WTC11 (cell line): Measurements from ENCODE around the gene CCL17. TPM values are rescaled to one million over a fixed set of nuclear protein-coding genes. Genes with fewer than 3 reads are reported as not detected.

Experiments used
- ATAC-seq: fragments of 200-7000 bp; cut with Tn5 transposase; 2 replicates; pipeline ENCODE4 v1.10.0; 2021; ENCODE audit warnings: mild to moderate bottlenecking, moderate library complexity
- CTCF ChIA-PET: fragments of 300-600 bp; sonication (Branson Sonifier 250); formaldehyde crosslinking; loops from one replicate; lab custom pipeline; 2021; ENCODE audit warnings: antibody characterized with exemption; lab: Charles Lee
- POLR2A ChIA-PET: fragments of 350-600 bp; sonication (Branson Sonifier 250); formaldehyde crosslinking; loops from one replicate; lab custom pipeline; 2021; ENCODE audit warnings: antibody characterized with exemption; lab: Charles Lee
- DNase-seq: peaks from one replicate; pipeline ENCODE4 v3.0.0; 2021; ENCODE audit warnings: low spot score
- H3K27ac Mint-ChIP-seq: 2 replicates; pipeline ENCODE4 v1.8.0; 2021; ENCODE audit warnings: mixed read lengths
- H3K27me3 Mint-ChIP-seq: 2 replicates; pipeline ENCODE4 v1.8.0; 2021; ENCODE audit warnings: low read depth, mild to moderate bottlenecking, moderate library complexity, mixed read lengths
- H3K36me3 Mint-ChIP-seq: 2 replicates; pipeline ENCODE4 v1.8.0; 2021; ENCODE audit warnings: mixed read lengths
- H3K4me1 Mint-ChIP-seq: 2 replicates; pipeline ENCODE4 v1.8.0; 2022; ENCODE audit warnings: mixed read lengths
- H3K4me3 Mint-ChIP-seq: 2 replicates; pipeline ENCODE4 v1.8.0; 2021; ENCODE audit warnings: mild to moderate bottlenecking, moderate library complexity, mixed read lengths
- H3K9me3 Mint-ChIP-seq: 2 replicates; pipeline ENCODE4 v1.8.0; 2021; ENCODE audit warnings: mixed read lengths
- ATF1 ChIP-seq: sonication (generic); formaldehyde crosslinking; IDR thresholded peaks from 2 replicates; pipeline ENCODE4 v1.8.1; 2023; ENCODE audit warnings: mild to moderate bottlenecking, moderate library complexity, missing genetic modification reagents
- GTF2I ChIP-seq: fragments of 250-450 bp; sonication (Bioruptor Pico); conservative IDR thresholded peaks from 2 replicates; pipeline ENCODE4 v1.4.0; 2021; ENCODE audit warnings: mild to moderate bottlenecking
- HMGA2 ChIP-seq: fragments of 250-450 bp; sonication (Bioruptor Pico); IDR thresholded peaks from 2 replicates; pipeline ENCODE4 v1.4.0; 2021; ENCODE audit warnings: mild to moderate bottlenecking, moderate library complexity
- JUN ChIP-seq: sonication (generic); formaldehyde crosslinking; IDR thresholded peaks from 2 replicates; pipeline ENCODE4 v1.8.0; 2023; ENCODE audit warnings: mild to moderate bottlenecking, missing genetic modification reagents
- MXD4 ChIP-seq: fragments of 250-450 bp; sonication (Bioruptor Pico); IDR thresholded peaks from 2 replicates; pipeline ENCODE4 v1.8.0; 2021; ENCODE audit warnings: mild to moderate bottlenecking, moderate library complexity, borderline replicate concordance
- NFATC4 ChIP-seq: fragments of 250-450 bp; sonication (Bioruptor Pico); IDR thresholded peaks from 2 replicates; pipeline ENCODE4 v1.9.0; 2021; ENCODE audit warnings: mild to moderate bottlenecking
- RELA ChIP-seq: sonication (generic); formaldehyde crosslinking; IDR thresholded peaks from 2 replicates; pipeline ENCODE4 v1.8.1; 2022; ENCODE audit warnings: missing genetic modification reagents, mild to moderate bottlenecking, borderline replicate concordance
- TEAD1 ChIP-seq: sonication (generic); formaldehyde crosslinking; IDR thresholded peaks from 2 replicates; pipeline ENCODE4 v1.8.0; 2022; ENCODE audit warnings: mild to moderate bottlenecking, missing genetic modification reagents
- ZNF317 ChIP-seq: sonication (generic); formaldehyde crosslinking; IDR thresholded peaks from 2 replicates; pipeline ENCODE4 v1.8.1; 2023; ENCODE audit warnings: low read depth, mild to moderate bottlenecking, moderate library complexity, missing genetic modification reagents, borderline replicate concordance
- ZNF396 ChIP-seq: fragments of 250-450 bp; sonication (Bioruptor Pico); IDR thresholded peaks from 2 replicates; pipeline ENCODE4 v1.8.0; 2021; ENCODE audit warnings: mild to moderate bottlenecking, moderate library complexity, borderline replicate concordance
- total RNA-seq: library from RNA; stranded (reverse); gene quantifications from 3 replicates; pipeline ENCODE4 v1.2.3, GENCODE V29; 2021
- TF ChIP-seq, protein P1 (sequence below): sonication (generic); formaldehyde crosslinking; IDR thresholded peaks from 2 replicates; pipeline ENCODE4 v1.8.0; 2023; ENCODE audit warnings: mild to moderate bottlenecking, missing genetic modification reagents
- TF ChIP-seq, protein P2 (sequence below): sonication (generic); formaldehyde crosslinking; IDR thresholded peaks from 2 replicates; pipeline ENCODE4 v1.8.1; 2023; ENCODE audit warnings: mild to moderate bottlenecking, missing genetic modification reagents, borderline replicate concordance
- TF ChIP-seq, protein P3 (sequence below): sonication (generic); formaldehyde crosslinking; conservative IDR thresholded peaks from 2 replicates; pipeline ENCODE4 v1.8.1; 2023; ENCODE audit warnings: mild to moderate bottlenecking, low read depth, missing genetic modification reagents, moderate library complexity
- TF ChIP-seq, protein P4 (sequence below): sonication (generic); formaldehyde crosslinking; IDR thresholded peaks from 2 replicates; pipeline ENCODE4 v1.8.1; 2023; ENCODE audit warnings: mild to moderate bottlenecking, moderate library complexity, missing genetic modification reagents
- TF ChIP-seq, protein P5 (sequence below): sonication (generic); formaldehyde crosslinking; IDR thresholded peaks from 2 replicates; pipeline ENCODE4 v1.8.0; 2022; ENCODE audit warnings: missing genetic modification reagents
- TF ChIP-seq, protein P6 (sequence below): sonication (generic); formaldehyde crosslinking; IDR thresholded peaks from 2 replicates; pipeline ENCODE4 v1.8.0; 2022; ENCODE audit warnings: mild to moderate bottlenecking, missing genetic modification reagents

The CCL17 gene
- total RNA-seq, 1 experiment from 2014 or later = not detected

DNA sequence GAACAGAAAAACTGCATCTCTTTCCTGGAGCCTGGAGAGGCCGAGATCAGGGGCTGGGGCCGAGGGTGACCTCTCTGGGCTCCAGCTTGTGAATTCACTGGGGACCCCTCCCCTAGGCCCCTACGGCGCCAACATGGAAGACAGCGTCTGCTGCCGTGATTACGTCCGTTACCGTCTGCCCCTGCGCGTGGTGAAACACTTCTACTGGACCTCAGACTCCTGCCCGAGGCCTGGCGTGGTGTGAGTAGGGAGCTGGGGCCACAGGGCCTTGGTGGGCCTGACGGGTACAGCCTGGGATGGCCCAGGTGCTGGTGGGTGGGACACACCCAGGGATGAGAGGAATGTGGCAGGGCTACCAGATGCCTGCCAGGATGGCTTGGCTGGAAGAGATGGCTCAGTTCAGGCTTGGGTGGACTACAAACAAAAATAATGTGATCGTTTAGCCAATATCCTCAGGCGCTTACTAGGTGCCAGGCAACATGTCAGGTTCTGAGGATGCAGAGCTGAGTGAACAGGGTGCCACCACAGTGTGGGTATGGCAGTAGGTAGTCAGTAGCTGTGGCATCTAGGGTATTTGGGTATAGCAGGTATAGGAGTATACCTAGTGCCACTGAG lies 44.1 kb upstream of the CCL17 start:
- Mint-ChIP-seq H3K4me1 (no peaks in the 10 kb centered on the region; the same call in 1 of the 2 replicates), H3K27me3 (no peaks in the 10 kb centered on the region), H3K36me3 (no peaks in the 10 kb centered on the region), H3K9me3 (no peaks in the 10 kb centered on the region), H3K27ac (no peak overlapping the region), H3K4me3 (no peak overlapping the region)
- no peak for ATAC-seq
- POLR2A ChIA-PET = no interaction called here
- DNase-seq = no peak
- TF ChIP-seq, protein P1, sequence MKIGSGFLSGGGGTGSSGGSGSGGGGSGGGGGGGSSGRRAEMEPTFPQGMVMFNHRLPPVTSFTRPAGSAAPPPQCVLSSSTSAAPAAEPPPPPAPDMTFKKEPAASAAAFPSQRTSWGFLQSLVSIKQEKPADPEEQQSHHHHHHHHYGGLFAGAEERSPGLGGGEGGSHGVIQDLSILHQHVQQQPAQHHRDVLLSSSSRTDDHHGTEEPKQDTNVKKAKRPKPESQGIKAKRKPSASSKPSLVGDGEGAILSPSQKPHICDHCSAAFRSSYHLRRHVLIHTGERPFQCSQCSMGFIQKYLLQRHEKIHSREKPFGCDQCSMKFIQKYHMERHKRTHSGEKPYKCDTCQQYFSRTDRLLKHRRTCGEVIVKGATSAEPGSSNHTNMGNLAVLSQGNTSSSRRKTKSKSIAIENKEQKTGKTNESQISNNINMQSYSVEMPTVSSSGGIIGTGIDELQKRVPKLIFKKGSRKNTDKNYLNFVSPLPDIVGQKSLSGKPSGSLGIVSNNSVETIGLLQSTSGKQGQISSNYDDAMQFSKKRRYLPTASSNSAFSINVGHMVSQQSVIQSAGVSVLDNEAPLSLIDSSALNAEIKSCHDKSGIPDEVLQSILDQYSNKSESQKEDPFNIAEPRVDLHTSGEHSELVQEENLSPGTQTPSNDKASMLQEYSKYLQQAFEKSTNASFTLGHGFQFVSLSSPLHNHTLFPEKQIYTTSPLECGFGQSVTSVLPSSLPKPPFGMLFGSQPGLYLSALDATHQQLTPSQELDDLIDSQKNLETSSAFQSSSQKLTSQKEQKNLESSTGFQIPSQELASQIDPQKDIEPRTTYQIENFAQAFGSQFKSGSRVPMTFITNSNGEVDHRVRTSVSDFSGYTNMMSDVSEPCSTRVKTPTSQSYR = no peak
- TF ChIP-seq JUN (CRISPR knock-in tag) = no peak
- TF ChIP-seq ZNF317 (CRISPR knock-in tag) = no peak
- CTCF ChIA-PET = no interaction called here

DNA sequence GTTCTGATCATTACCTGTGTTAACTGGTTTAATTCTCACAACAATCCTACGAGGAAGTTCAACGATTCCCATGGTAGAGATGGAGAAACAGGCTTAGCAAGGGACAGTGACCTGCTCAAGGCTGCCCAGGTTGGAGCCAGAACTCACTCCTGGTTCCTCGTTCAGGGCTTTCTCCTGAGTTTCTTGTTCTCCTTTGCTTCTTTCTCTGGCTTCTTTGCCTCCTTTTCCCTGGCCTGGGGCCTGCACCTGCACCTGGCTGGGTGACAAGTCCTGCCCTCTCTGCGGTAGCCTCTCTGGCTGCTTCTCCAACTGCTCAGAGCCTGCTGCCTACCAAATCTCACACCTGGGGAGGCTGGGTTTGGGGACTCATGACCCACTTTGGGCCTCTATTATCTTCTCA lies 43.2 kb upstream of the CCL17 start:
- Mint-ChIP-seq H3K9me3 (no peaks in the 10 kb centered on the region), H3K27me3 (no peaks in the 10 kb centered on the region), H3K4me3 (no peak overlapping the region), H3K36me3 (no peaks in the 10 kb centered on the region), H3K27ac (no peak overlapping the region), H3K4me1 (no peaks in the 10 kb centered on the region; the same call in 1 of the 2 replicates)
- ChIA-PET POLR2A (no interaction called here), CTCF (no interaction called here)
- ATAC-seq = no peak
- no peak for DNase-seq
- TF ChIP-seq MXD4 (CRISPR knock-in tag) (no peak), HMGA2 (CRISPR knock-in tag) (no peak), RELA (no peak), NFATC4 (CRISPR knock-in tag) (no peak), ZNF317 (CRISPR knock-in tag) (no peak), GTF2I (CRISPR knock-in tag) (no peak), ATF1 (CRISPR knock-in tag) (no peak), JUN (CRISPR knock-in tag) (no peak), TEAD1 (CRISPR knock-in tag) (no peak), ZNF396 (CRISPR knock-in tag) (no peak)
- TF ChIP-seq, protein P2, sequence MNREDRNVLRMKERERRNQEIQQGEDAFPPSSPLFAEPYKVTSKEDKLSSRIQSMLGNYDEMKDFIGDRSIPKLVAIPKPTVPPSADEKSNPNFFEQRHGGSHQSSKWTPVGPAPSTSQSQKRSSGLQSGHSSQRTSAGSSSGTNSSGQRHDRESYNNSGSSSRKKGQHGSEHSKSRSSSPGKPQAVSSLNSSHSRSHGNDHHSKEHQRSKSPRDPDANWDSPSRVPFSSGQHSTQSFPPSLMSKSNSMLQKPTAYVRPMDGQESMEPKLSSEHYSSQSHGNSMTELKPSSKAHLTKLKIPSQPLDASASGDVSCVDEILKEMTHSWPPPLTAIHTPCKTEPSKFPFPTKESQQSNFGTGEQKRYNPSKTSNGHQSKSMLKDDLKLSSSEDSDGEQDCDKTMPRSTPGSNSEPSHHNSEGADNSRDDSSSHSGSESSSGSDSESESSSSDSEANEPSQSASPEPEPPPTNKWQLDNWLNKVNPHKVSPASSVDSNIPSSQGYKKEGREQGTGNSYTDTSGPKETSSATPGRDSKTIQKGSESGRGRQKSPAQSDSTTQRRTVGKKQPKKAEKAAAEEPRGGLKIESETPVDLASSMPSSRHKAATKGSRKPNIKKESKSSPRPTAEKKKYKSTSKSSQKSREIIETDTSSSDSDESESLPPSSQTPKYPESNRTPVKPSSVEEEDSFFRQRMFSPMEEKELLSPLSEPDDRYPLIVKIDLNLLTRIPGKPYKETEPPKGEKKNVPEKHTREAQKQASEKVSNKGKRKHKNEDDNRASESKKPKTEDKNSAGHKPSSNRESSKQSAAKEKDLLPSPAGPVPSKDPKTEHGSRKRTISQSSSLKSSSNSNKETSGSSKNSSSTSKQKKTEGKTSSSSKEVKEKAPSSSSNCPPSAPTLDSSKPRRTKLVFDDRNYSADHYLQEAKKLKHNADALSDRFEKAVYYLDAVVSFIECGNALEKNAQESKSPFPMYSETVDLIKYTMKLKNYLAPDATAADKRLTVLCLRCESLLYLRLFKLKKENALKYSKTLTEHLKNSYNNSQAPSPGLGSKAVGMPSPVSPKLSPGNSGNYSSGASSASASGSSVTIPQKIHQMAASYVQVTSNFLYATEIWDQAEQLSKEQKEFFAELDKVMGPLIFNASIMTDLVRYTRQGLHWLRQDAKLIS = no peak
- TF ChIP-seq, protein P3, sequence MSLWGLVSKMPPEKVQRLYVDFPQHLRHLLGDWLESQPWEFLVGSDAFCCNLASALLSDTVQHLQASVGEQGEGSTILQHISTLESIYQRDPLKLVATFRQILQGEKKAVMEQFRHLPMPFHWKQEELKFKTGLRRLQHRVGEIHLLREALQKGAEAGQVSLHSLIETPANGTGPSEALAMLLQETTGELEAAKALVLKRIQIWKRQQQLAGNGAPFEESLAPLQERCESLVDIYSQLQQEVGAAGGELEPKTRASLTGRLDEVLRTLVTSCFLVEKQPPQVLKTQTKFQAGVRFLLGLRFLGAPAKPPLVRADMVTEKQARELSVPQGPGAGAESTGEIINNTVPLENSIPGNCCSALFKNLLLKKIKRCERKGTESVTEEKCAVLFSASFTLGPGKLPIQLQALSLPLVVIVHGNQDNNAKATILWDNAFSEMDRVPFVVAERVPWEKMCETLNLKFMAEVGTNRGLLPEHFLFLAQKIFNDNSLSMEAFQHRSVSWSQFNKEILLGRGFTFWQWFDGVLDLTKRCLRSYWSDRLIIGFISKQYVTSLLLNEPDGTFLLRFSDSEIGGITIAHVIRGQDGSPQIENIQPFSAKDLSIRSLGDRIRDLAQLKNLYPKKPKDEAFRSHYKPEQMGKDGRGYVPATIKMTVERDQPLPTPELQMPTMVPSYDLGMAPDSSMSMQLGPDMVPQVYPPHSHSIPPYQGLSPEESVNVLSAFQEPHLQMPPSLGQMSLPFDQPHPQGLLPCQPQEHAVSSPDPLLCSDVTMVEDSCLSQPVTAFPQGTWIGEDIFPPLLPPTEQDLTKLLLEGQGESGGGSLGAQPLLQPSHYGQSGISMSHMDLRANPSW (CRISPR knock-in tag) = no peak
- TF ChIP-seq, protein P4, sequence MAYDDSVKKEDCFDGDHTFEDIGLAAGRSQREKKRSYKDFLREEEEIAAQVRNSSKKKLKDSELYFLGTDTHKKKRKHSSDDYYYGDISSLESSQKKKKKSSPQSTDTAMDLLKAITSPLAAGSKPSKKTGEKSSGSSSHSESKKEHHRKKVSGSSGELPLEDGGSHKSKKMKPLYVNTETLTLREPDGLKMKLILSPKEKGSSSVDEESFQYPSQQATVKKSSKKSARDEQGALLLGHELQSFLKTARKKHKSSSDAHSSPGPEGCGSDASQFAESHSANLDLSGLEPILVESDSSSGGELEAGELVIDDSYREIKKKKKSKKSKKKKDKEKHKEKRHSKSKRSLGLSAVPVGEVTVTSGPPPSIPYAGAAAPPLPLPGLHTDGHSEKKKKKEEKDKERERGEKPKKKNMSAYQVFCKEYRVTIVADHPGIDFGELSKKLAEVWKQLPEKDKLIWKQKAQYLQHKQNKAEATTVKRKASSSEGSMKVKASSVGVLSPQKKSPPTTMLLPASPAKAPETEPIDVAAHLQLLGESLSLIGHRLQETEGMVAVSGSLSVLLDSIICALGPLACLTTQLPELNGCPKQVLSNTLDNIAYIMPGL (CRISPR knock-in tag) = no peak
- TF ChIP-seq, protein P5, sequence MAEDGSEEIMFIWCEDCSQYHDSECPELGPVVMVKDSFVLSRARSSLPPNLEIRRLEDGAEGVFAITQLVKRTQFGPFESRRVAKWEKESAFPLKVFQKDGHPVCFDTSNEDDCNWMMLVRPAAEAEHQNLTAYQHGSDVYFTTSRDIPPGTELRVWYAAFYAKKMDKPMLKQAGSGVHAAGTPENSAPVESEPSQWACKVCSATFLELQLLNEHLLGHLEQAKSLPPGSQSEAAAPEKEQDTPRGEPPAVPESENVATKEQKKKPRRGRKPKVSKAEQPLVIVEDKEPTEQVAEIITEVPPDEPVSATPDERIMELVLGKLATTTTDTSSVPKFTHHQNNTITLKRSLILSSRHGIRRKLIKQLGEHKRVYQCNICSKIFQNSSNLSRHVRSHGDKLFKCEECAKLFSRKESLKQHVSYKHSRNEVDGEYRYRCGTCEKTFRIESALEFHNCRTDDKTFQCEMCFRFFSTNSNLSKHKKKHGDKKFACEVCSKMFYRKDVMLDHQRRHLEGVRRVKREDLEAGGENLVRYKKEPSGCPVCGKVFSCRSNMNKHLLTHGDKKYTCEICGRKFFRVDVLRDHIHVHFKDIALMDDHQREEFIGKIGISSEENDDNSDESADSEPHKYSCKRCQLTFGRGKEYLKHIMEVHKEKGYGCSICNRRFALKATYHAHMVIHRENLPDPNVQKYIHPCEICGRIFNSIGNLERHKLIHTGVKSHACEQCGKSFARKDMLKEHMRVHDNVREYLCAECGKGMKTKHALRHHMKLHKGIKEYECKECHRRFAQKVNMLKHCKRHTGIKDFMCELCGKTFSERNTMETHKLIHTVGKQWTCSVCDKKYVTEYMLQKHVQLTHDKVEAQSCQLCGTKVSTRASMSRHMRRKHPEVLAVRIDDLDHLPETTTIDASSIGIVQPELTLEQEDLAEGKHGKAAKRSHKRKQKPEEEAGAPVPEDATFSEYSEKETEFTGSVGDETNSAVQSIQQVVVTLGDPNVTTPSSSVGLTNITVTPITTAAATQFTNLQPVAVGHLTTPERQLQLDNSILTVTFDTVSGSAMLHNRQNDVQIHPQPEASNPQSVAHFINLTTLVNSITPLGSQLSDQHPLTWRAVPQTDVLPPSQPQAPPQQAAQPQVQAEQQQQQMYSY (CRISPR knock-in tag) = no peak
- TF ChIP-seq, protein P6, sequence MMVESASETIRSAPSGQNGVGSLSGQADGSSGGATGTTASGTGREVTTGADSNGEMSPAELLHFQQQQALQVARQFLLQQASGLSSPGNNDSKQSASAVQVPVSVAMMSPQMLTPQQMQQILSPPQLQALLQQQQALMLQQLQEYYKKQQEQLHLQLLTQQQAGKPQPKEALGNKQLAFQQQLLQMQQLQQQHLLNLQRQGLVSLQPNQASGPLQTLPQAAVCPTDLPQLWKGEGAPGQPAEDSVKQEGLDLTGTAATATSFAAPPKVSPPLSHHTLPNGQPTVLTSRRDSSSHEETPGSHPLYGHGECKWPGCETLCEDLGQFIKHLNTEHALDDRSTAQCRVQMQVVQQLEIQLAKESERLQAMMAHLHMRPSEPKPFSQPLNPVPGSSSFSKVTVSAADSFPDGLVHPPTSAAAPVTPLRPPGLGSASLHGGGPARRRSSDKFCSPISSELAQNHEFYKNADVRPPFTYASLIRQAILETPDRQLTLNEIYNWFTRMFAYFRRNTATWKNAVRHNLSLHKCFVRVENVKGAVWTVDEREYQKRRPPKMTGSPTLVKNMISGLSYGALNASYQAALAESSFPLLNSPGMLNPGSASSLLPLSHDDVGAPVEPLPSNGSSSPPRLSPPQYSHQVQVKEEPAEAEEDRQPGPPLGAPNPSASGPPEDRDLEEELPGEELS = no peak
